Thoracic aorta (tissue), 2 donors: ENCODE results near the gene RHPN2. TPM values are rescaled to one million over a fixed set of nuclear protein-coding genes. Genes with fewer than 3 reads are reported as not detected.
"Not testable (repeated sequence)": the region's sequence is repeated elsewhere in the genome, so short reads cannot be mapped to it uniquely, and the experiment has no call there.

Experiments used
- ATAC-seq: fragments of 150-250 bp; one replicate; pipeline ENCODE4 v1.8.0; 2017; ENCODE audit warnings: low read depth; ENCODE audit not compliant: insufficient number of reproducible peaks, low FRiP score
- DNase-seq: peaks from one replicate; pipeline ENCODE4 v3.0.0-alpha.2; 2020; ENCODE audit warnings: low spot score
- H3K27ac ChIP-seq, 2 donors: fragments of 200-600 bp; sonication (generic); 1 replicate in 1 of 2; 2 replicates in 1 of 2; pipeline ENCODE4 v1.5.1; 2016; ENCODE audit warnings: mild to moderate bottlenecking in 2 of 2, moderate library complexity in 2 of 2
- H3K27me3 ChIP-seq: fragments of 200-600 bp; sonication (generic); replicated peaks from 2 replicates; pipeline ENCODE4 v1.6.0; 2016; ENCODE audit warnings: mild to moderate bottlenecking; ENCODE audit not compliant: insufficient read depth
- H3K36me3 ChIP-seq: fragments of 200-600 bp; sonication (generic); one replicate; pipeline ENCODE4 v1.5.1; 2016
- H3K4me1 ChIP-seq, 2 donors: fragments of 200-600 bp; sonication (generic); 1 replicate in 1 of 2; 2 replicates in 1 of 2; pipeline versions ENCODE4 v1.5.1 to v1.6.0; 2016; ENCODE audit warnings: low read depth in 2 of 2, mild to moderate bottlenecking in 1 of 2; ENCODE audit not compliant: control insufficient read depth in 1 of 2
- H3K4me3 ChIP-seq: fragments of 200-600 bp; sonication (generic); 2 replicates; pipeline ENCODE4 v1.5.1; 2016; ENCODE audit warnings: mild to moderate bottlenecking
- H3K9me3 ChIP-seq: fragments of 200-600 bp; sonication (generic); 2 replicates; pipeline ENCODE4 v1.5.1; 2016
- total RNA-seq, 2 donors: library from RNA; depleted of rRNA; stranded (reverse); fragments of >200 nt; gene quantifications; one replicate each; pipeline versions ENCODE4 v1.1.0 to v1.2.3, GENCODE V29; 2016
- TF ChIP-seq, protein P1 (sequence below): fragments of 200-600 bp; sonication (generic); IDR thresholded peaks from one replicate; pipeline ENCODE4 v1.5.1; 2019; ENCODE audit warnings: antibody characterized with exemption

The RHPN2 gene
- total RNA-seq, 2 donors from 2014 or later: 0.81 to 2.4 TPM

DNA sequence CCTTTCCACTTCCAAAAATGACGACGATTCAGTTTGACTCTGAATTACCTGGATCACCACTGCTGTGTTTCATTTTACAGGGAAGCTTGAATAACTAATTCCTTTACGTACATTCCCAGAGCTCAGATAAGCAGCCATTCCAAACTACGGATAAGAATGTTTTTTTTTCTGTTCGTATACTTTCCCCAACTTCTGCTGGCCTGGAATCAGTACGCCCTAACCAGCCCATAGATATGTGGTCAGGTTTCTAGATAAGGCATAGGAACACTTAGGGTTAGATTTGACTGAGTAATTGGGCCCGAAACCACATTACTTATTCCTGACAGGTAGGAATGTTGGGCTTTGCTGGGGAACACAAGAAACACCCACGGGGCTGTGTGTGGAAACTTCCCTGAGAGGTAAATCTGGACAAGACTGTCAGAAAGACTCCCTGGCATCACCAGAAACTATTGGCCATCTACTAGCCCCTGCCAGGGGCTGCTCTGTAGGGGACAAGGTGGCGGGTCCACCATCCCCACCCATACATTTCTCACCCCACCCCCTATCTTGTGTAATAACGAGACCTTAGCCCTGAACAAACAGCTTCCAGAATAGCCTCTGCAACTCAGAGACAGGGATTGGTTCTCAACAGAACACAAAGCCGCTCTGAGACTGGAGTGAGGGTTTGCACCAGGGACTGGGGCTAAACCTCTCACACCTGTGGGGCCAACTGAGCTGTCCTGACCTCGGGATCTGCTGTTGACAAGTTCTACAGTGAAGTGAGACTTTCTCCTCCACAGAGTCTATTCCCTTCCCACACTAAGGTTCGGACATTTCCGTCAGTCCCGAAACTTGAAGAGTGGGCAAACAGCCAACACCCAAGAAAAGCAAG is 15.6 kb downstream of the RHPN2 start:
- no peaks in the 10 kb centered on the region for H3K4me1 ChIP-seq
- no peaks in the 10 kb centered on the region for H3K36me3 ChIP-seq
- ATAC-seq (no peak), DNase-seq (no peak)
- no peak overlapping the region for H3K27ac ChIP-seq
- no peaks in the 10 kb centered on the region for H3K27me3 ChIP-seq
- no peak overlapping the region for H3K4me3 ChIP-seq
- H3K9me3 ChIP-seq: no peaks in the 10 kb centered on the region
- TF ChIP-seq, protein P1, sequence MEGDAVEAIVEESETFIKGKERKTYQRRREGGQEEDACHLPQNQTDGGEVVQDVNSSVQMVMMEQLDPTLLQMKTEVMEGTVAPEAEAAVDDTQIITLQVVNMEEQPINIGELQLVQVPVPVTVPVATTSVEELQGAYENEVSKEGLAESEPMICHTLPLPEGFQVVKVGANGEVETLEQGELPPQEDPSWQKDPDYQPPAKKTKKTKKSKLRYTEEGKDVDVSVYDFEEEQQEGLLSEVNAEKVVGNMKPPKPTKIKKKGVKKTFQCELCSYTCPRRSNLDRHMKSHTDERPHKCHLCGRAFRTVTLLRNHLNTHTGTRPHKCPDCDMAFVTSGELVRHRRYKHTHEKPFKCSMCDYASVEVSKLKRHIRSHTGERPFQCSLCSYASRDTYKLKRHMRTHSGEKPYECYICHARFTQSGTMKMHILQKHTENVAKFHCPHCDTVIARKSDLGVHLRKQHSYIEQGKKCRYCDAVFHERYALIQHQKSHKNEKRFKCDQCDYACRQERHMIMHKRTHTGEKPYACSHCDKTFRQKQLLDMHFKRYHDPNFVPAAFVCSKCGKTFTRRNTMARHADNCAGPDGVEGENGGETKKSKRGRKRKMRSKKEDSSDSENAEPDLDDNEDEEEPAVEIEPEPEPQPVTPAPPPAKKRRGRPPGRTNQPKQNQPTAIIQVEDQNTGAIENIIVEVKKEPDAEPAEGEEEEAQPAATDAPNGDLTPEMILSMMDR: no peak

DNA sequence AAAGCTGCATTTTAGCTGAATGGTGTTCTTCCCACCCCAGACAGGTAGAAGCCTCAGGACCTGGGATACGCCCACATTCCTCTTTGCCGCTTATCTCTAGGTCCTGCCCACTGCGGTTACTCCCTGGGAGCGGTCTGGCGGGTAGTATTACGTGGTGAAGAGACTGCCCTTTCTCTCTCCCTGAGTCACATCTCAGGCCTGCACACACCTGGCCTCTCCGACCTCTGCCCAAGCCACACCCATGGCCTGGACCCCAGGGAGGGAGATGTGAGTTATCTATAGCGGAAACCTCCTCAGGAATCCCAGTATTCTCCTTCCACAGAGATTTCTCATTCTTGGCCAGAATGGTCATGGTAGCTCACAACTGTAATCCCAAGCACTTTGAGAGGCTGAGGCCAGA is 17.3 kb downstream of the RHPN2 start:
- no peaks in the 10 kb centered on the region for H3K9me3 ChIP-seq
- no peaks in the 10 kb centered on the region for H3K4me1 ChIP-seq
- TF ChIP-seq, protein P1: no peak
- DNase-seq (no peak), ATAC-seq (no peak)
- H3K36me3 ChIP-seq: no peaks in the 10 kb centered on the region
- no peak overlapping the region for H3K27ac ChIP-seq
- no peaks in the 10 kb centered on the region for H3K27me3 ChIP-seq
- no peak overlapping the region for H3K4me3 ChIP-seq

DNA sequence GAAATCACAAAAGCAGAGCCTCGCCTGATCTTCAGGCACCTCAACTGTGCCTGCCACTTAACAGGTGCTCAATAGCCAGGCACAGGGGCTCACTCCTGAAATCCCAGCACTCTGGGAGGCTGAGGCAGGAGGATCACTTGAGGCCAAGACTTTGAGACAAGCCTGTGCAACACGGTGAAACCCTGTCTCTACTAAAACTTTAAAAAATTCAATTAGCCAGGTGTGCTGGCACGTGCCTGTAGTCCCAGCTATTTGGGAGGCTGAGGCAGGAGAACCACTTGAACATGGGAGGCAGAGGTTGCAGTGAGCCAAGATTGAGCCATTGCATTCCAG is 22.9 kb downstream of the RHPN2 start:
- not testable (repeated sequence) for H3K9me3 ChIP-seq

DNA sequence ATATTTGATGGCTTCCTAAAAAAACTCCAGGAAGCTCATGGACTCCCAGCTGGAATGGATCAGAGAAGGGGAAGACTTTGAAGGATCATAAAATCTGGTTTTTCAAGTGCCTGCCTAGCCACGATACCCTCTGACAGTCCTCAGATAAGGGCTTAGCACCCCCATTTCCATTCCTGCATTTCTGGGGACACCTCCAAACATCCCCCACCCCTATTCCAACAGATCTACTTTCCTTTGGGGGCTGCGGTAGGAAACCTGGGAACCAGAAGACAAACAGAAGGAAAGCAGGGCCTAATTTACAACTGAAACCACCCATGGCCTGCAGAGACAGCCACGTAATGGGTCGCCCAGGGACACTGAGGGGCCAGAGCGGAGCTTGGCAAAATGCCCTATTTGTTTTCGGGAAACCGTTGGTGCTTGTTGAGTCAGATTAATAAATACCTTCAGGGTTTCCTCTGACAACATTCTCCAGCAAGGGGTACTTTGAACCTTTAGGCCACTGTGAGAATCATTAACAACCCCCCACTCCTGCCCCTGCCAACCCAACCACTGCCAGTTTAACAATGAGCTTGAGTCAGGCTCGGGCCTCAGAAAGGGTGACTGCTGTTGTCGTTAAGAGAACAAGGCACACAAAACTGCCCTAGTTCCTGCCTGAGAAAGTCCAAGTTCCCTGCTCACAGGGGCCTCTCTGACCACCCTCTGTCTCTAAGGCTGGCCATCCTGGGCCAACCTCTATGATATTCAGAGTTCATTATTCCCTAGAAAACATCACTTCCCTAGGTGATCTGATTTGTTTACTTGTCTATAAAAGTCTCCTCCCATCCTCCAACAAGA is 23.5 kb downstream of the RHPN2 start:
- no peak for DNase-seq
- TF ChIP-seq, protein P1: no peak
- ATAC-seq: no peak
- no peak overlapping the region for H3K27ac ChIP-seq
- H3K4me1 ChIP-seq: no peaks in the 10 kb centered on the region
- no peak overlapping the region for H3K4me3 ChIP-seq
- H3K27me3 ChIP-seq: no peaks in the 10 kb centered on the region
- no peaks in the 10 kb centered on the region for H3K36me3 ChIP-seq
- no peaks in the 10 kb centered on the region for H3K9me3 ChIP-seq

More for the DNA sequence above, 22.9 kb downstream of the RHPN2 start:
- not testable (repeated sequence) for H3K4me1 ChIP-seq, H3K4me3 ChIP-seq, ATAC-seq, DNase-seq, H3K27ac ChIP-seq, H3K27me3 ChIP-seq, H3K36me3 ChIP-seq

DNA sequence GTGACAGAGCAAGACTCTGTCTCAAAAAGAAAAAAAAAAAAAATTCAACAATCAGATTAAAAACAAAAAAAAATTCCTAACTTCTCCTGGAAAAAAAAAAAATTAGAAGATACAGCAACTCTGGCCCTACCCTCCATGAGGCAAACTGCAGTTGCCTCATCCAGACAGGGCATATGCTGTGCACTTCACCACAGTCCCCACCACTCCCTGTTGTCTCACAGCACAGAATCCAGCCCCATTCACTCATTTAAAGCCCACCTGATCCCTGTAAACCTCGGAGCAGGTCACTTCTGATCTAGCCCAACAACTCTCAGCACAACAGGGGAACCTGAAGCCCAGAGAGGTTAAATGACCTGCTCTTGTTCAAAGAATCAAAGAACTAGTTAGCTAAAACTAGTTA is 24.9 kb downstream of the RHPN2 start:
- ATAC-seq: no peak
- Histone ChIP-seq H3K27ac (no peak overlapping the region), H3K27me3 (no peaks in the 10 kb centered on the region)

More for the DNA sequence above, 24.9 kb downstream of the RHPN2 start:
- TF ChIP-seq, protein P1: no peak
- H3K4me1 ChIP-seq: no peaks in the 10 kb centered on the region
- no peaks in the 10 kb centered on the region for H3K9me3 ChIP-seq
- no peak overlapping the region for H3K4me3 ChIP-seq
- H3K36me3 ChIP-seq: no peaks in the 10 kb centered on the region
- no peak for DNase-seq
